LNCAP (cell line): ENCODE data around the gene PSMA7.

Experiments used
- CTCF ChIP-seq: fragments of 450-650 bp; IDR thresholded peaks from 2 replicates; pipeline ENCODE4 v1.5.1; 2017; ENCODE audit warnings: mild to moderate bottlenecking

PSMA7 gene

GRCh38 chr20:62129731-62130531, 13.3 kb downstream of the PSMA7 start:
- TF ChIP-seq CTCF: no peak

- TF ChIP-seq CTCF: no peak
Observed at GRCh38 chr20:62128502-62128901, 14.7 kb downstream of the PSMA7 start.

- TF ChIP-seq CTCF: no peak
Observed at GRCh38 chr20:62127799-62128198, 15.4 kb downstream of the PSMA7 start.

- TF ChIP-seq CTCF: no peak
Observed at GRCh38 chr20:62126141-62126540, 17.1 kb downstream of the PSMA7 start.

GRCh38 chr20:62123450-62124118, 19.6 kb downstream of the PSMA7 start:
- no peak for TF ChIP-seq CTCF

GRCh38 chr20:62122654-62123449, 20.3 kb downstream of the PSMA7 start:
- TF ChIP-seq CTCF: no peak

GRCh38 chr20:62121776-62122653, 21.2 kb downstream of the PSMA7 start, which contains the start of gene LSM14B:
Gene LSM14B (plus strand): TSS chr20:62122475. CDS start chr20:62122667, 192 bp downstream.
- TF ChIP-seq CTCF: no peak
